ENCODE data around the gene PZP. TPM values are rescaled to one million over a fixed set of nuclear protein-coding genes. Genes with fewer than 3 reads are reported as not detected.
"Not testable (repeated sequence)": the region's sequence is repeated elsewhere in the genome, so short reads cannot be mapped to it uniquely, and the experiment has no call there.

PZP gene
- total RNA-seq, 1 experiment from 2014 or later = not detected

- DNase-seq = no peak
- no peak overlapping the region for H2AFZ ChIP-seq (ENCODE audit: low read length)
- H2BK20ac ChIP-seq (ENCODE audit: low read depth, low read length, poor library complexity, severe bottlenecking) = no peak overlapping the region
- H3K56ac ChIP-seq (ENCODE audit: insufficient read length, low read depth, low read length) = no peak overlapping the region
- no peak overlapping the region for H3K27ac Mint-ChIP-seq
- no peaks in the 10 kb centered on the region for H3K79me2 ChIP-seq (ENCODE audit: insufficient read depth, low read length)
- H3K23ac ChIP-seq (ENCODE audit: insufficient read length, low read depth, low read length) = no peak overlapping the region
- H3K4me3 Mint-ChIP-seq = no peak overlapping the region
- H3K36me3 Mint-ChIP-seq (ENCODE audit: insufficient read depth in 1 of 3, low read depth in 3 of 3) = peaks cover 17 to 49% (median 22%) of the 10 kb centered on the region in 3 experiments
- no peak overlapping the region for H3K14ac ChIP-seq (ENCODE audit: insufficient read depth, low read length)
- no peak overlapping the region for H3K18ac ChIP-seq (ENCODE audit: insufficient read length, low read depth, low read length)
- no peaks in the 10 kb centered on the region for H3K4me1 ChIP-seq (ENCODE audit: insufficient read depth, low read length)
- no peak overlapping the region for H4K91ac ChIP-seq (ENCODE audit: insufficient read length, low read depth, low read length)
- H4K5ac ChIP-seq (ENCODE audit: insufficient read length, low read depth, low read length) = no peak overlapping the region
- H3T11ph ChIP-seq (ENCODE audit: low read length) = no peak overlapping the region
- H3K4ac ChIP-seq (ENCODE audit: low read depth, low read length) = no peak overlapping the region
- H4K8ac ChIP-seq (replicated peaks; ENCODE audit: insufficient read length, low read depth, low read length) = no peak overlapping the region
- H3K9ac ChIP-seq (ENCODE audit: extremely low read depth, insufficient read length, low read length) = no peak overlapping the region
- peaks cover 2% of the 10 kb centered on the region for H3K27me3 Mint-ChIP-seq (ENCODE audit: low read depth)
- H3K9me3 Mint-ChIP-seq = peaks cover 56 to 60% of the 10 kb centered on the region in 2 experiments
- no peak overlapping the region for H2BK15ac ChIP-seq (ENCODE audit: low read depth, low read length)
- no peak overlapping the region for H2BK5ac ChIP-seq (ENCODE audit: insufficient read length, low read length)
- peaks cover 12% of the 10 kb centered on the region for H3K9me3 ChIP-seq (ENCODE audit: control insufficient read depth, low read depth, low read length)
- H2AK5ac ChIP-seq (ENCODE audit: insufficient read length, low read length) = no peak overlapping the region
- H3K4me2 ChIP-seq (ENCODE audit: insufficient read depth, insufficient read length, low read length) = no peak overlapping the region
- H3K79me1 ChIP-seq (ENCODE audit: insufficient read depth, low read depth, low read length, poor library complexity, severe bottlenecking) = no peaks in the 10 kb centered on the region
- H3K23me2 ChIP-seq (ENCODE audit: insufficient read length, low read depth, low read length, poor library complexity, severe bottlenecking) = no peaks in the 10 kb centered on the region
- no peaks in the 10 kb centered on the region for H3K27me3 ChIP-seq (ENCODE audit: insufficient read depth, low read length)
- no peak overlapping the region for H2BK12ac ChIP-seq (ENCODE audit: insufficient read length, low read depth, low read length)
- no peak overlapping the region for H3K27ac ChIP-seq (ENCODE audit: insufficient read length, low read depth, low read length)
- no CpG with 5 or more reads among the region's 2 CpGs for WGBS (ENCODE audit: extremely low coverage, insufficient read length, low lambda C conversion rate)
- H3K4me1 Mint-ChIP-seq = peaks cover 0 to 3% of the 10 kb centered on the region in 2 experiments; a peak in 1 of 4 replicates
- TF ChIP-seq CTCF (conservative IDR thresholded peaks at IDR 0.05) = no peak
- H2BK120ac ChIP-seq (ENCODE audit: low read depth, low read length, poor library complexity, severe bottlenecking) = no peak overlapping the region
- H4K20me1 ChIP-seq (ENCODE audit: control insufficient read depth, insufficient read depth, insufficient read length) = no peaks in the 10 kb centered on the region
Measured at GRCh38 chr12:9143137-9143536, 65.1 kb downstream of the PZP start.

GRCh38 chr12:9139588-9140290, 68.5 kb downstream of the PZP start:
- not testable (repeated sequence) for H3K79me2 ChIP-seq (ENCODE audit: insufficient read depth, low read length); H2BK20ac ChIP-seq (ENCODE audit: low read depth, low read length, poor library complexity, severe bottlenecking); H4K20me1 ChIP-seq (ENCODE audit: control insufficient read depth, insufficient read depth, insufficient read length); H2BK12ac ChIP-seq (ENCODE audit: insufficient read length, low read depth, low read length); H2AFZ ChIP-seq (ENCODE audit: low read length); H3K9ac ChIP-seq (ENCODE audit: extremely low read depth, insufficient read length, low read length); H3T11ph ChIP-seq (ENCODE audit: low read length); H3K27ac Mint-ChIP-seq; H3K4ac ChIP-seq (ENCODE audit: low read depth, low read length); H2BK5ac ChIP-seq (ENCODE audit: insufficient read length, low read length); H3K27ac ChIP-seq (ENCODE audit: insufficient read length, low read depth, low read length); H3K79me1 ChIP-seq (ENCODE audit: insufficient read depth, low read depth, low read length, poor library complexity, severe bottlenecking); H3K4me2 ChIP-seq (ENCODE audit: insufficient read depth, insufficient read length, low read length); H3K4me1 ChIP-seq (ENCODE audit: insufficient read depth, low read length); H4K5ac ChIP-seq (ENCODE audit: insufficient read length, low read depth, low read length); H3K4me3 Mint-ChIP-seq; DNase-seq; H3K27me3 Mint-ChIP-seq (ENCODE audit: low read depth); H3K18ac ChIP-seq (ENCODE audit: insufficient read length, low read depth, low read length); H3K56ac ChIP-seq (ENCODE audit: insufficient read length, low read depth, low read length); H4K8ac ChIP-seq (replicated peaks; ENCODE audit: insufficient read length, low read depth, low read length); H3K14ac ChIP-seq (ENCODE audit: insufficient read depth, low read length); H2AK5ac ChIP-seq (ENCODE audit: insufficient read length, low read length); H3K23me2 ChIP-seq (ENCODE audit: insufficient read length, low read depth, low read length, poor library complexity, severe bottlenecking); H3K23ac ChIP-seq (ENCODE audit: insufficient read length, low read depth, low read length); H3K4me1 Mint-ChIP-seq; H3K27me3 ChIP-seq (ENCODE audit: insufficient read depth, low read length); H2BK120ac ChIP-seq (ENCODE audit: low read depth, low read length, poor library complexity, severe bottlenecking); H4K91ac ChIP-seq (ENCODE audit: insufficient read length, low read depth, low read length); H2BK15ac ChIP-seq (ENCODE audit: low read depth, low read length)
- Mint-ChIP-seq H3K9me3 (peaks cover 47% of the 10 kb centered on the region in 2 experiments), H3K36me3 (ENCODE audit: insufficient read depth in 1 of 3, low read depth in 3 of 3) (peaks cover 17 to 38% (median 17%) of the 10 kb centered on the region in 3 experiments)
- no CpG with 5 or more reads among the region's 2 CpGs for WGBS (ENCODE audit: extremely low coverage, insufficient read length, low lambda C conversion rate)
- H3K9me3 ChIP-seq (ENCODE audit: control insufficient read depth, low read depth, low read length) = peaks cover 12% of the 10 kb centered on the region

Measured in H9 (cell line).